Lung (tissue), 12 donors: ENCODE measurements around the gene RNU11. TPM values are rescaled to one million over a fixed set of nuclear protein-coding genes. Genes with fewer than 3 reads are reported as not detected.

Source experiments
- ATAC-seq: fragments of 200-7000 bp; cut with Tn5 transposase; one replicate; pipeline ENCODE4 v1.9.1; 2020; ENCODE audit warnings: moderate number of reproducible peaks; ENCODE audit not compliant: insufficient read depth, low FRiP score
- DNase-seq, 3 donors: peaks; one replicate each; pipeline ENCODE4 v3.0.0-alpha.2; 2013 to 2017
- H3K27ac ChIP-seq, 2 donors: one replicate each; pipeline ENCODE4 v1.5.1; 2013; ENCODE audit warnings: mild to moderate bottlenecking in 2 of 2, moderate library complexity in 2 of 2, control low read depth in 1 of 2, inconsistent platforms in 1 of 2, low read depth in 1 of 2, low read length in 1 of 2
- H3K27me3 ChIP-seq, 3 donors: one replicate each; pipeline ENCODE4 v1.5.1; 2013; ENCODE audit warnings: low read length in 2 of 3; ENCODE audit not compliant: control insufficient read depth in 3 of 3, insufficient read depth in 3 of 3
- H3K36me3 ChIP-seq, 4 donors: one replicate each; pipeline ENCODE4 v1.5.1; 2013; ENCODE audit warnings: low read length in 4 of 4, mild to moderate bottlenecking in 1 of 4, moderate library complexity in 1 of 4; ENCODE audit not compliant: control insufficient read depth in 4 of 4, insufficient read depth in 4 of 4
- H3K4me1 ChIP-seq, 5 donors: one replicate each; pipeline ENCODE4 v1.5.1; 2013; ENCODE audit warnings: low read length in 5 of 5, mild to moderate bottlenecking in 2 of 5, moderate library complexity in 1 of 5; ENCODE audit not compliant: control insufficient read depth in 5 of 5, insufficient read depth in 5 of 5
- H3K4me3 ChIP-seq: one replicate; pipeline ENCODE4 v1.5.1; 2013; ENCODE audit warnings: mild to moderate bottlenecking, control low read depth, moderate library complexity
- H3K9ac ChIP-seq, 2 donors: one replicate each; pipeline ENCODE4 v1.5.1; 2013; ENCODE audit warnings: low read length in 2 of 2, control low read depth in 1 of 2; ENCODE audit not compliant: insufficient read depth in 1 of 2
- H3K9me3 ChIP-seq, 4 donors: one replicate each; pipeline ENCODE4 v1.5.1; 2013; ENCODE audit warnings: low read length in 3 of 4, mild to moderate bottlenecking in 1 of 4, moderate library complexity in 1 of 4; ENCODE audit not compliant: control insufficient read depth in 4 of 4, insufficient read depth in 3 of 4
- WGBS, 2 donors: extraction: QIAGEN DNeasy Blood & Tissue Kit; methylation state at CpG; one replicate each; pipeline ENCODE4 v1.1.7; 2013; 5-methylcytosine and 5-hydroxymethylcytosine counted together
- polyA plus RNA-seq, 2 donors: library from polyadenylated mRNA; stranded (reverse); fragments of 200-250 nt; gene quantifications; one replicate each; pipeline ENCODE4 v1.2.1, GENCODE V29; 2013
- total RNA-seq, 2 donors: library from RNA; depleted of rRNA in 1 of 2; stranded (reverse); fragments of >200 nt in 1 of 2; gene quantifications; one replicate each; pipeline ENCODE4 v1.2.1, GENCODE V29; 2014 to 2021
- TF ChIP-seq, protein P1 (sequence below): IDR thresholded peaks from 2 replicates; pipeline ENCODE4 v1.5.1; 2012; ENCODE audit warnings: mild to moderate bottlenecking; ENCODE audit errors: control extremely low read depth, extremely low read depth
- donor health status: control.
- donor health status: control.
- donor health status: Bipolar disorder and iron deficiency.
- donor health status: healthy.
- donor health status: DM: yes; HTN: yes; CAD: no.

RNU11 gene
- total and polyA plus RNA-seq, 4 donors: not detected

DNA sequence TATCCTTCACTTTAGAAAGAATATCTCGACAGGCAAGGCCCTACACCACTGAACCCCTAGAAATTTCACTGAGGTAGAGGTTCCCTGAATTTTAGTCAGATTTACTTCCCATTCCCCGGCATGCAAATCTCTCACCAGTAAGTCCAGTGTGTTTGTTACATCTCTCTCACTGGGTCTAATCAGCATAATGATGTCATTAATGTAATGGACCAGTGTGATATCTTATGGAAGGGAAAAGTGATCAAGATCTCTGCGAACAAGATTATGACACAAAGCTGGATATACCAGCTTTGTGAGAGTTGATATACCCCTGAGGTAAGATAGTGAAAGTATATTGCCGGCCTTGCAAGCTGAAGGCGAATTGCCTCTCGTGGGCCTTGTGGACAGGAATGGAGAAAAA is 7.9 kb downstream of the RNU11 start:
- no peaks in the 10 kb centered on the region for H3K36me3 ChIP-seq
- H3K4me3 ChIP-seq: no peak overlapping the region
- TF ChIP-seq, protein P1, sequence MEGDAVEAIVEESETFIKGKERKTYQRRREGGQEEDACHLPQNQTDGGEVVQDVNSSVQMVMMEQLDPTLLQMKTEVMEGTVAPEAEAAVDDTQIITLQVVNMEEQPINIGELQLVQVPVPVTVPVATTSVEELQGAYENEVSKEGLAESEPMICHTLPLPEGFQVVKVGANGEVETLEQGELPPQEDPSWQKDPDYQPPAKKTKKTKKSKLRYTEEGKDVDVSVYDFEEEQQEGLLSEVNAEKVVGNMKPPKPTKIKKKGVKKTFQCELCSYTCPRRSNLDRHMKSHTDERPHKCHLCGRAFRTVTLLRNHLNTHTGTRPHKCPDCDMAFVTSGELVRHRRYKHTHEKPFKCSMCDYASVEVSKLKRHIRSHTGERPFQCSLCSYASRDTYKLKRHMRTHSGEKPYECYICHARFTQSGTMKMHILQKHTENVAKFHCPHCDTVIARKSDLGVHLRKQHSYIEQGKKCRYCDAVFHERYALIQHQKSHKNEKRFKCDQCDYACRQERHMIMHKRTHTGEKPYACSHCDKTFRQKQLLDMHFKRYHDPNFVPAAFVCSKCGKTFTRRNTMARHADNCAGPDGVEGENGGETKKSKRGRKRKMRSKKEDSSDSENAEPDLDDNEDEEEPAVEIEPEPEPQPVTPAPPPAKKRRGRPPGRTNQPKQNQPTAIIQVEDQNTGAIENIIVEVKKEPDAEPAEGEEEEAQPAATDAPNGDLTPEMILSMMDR: no peak
- H3K4me1 ChIP-seq: no peaks in the 10 kb centered on the region
- DNase-seq: no peak
- ATAC-seq: no peak
- no peaks in the 10 kb centered on the region for H3K9me3 ChIP-seq
- H3K9ac ChIP-seq: no peak overlapping the region
- WGBS, 2 donors: 93 to 96% methylated on average over 6 of the region's 6 CpGs
- H3K27ac ChIP-seq: no peak overlapping the region
- H3K27me3 ChIP-seq: no peaks in the 10 kb centered on the region

DNA sequence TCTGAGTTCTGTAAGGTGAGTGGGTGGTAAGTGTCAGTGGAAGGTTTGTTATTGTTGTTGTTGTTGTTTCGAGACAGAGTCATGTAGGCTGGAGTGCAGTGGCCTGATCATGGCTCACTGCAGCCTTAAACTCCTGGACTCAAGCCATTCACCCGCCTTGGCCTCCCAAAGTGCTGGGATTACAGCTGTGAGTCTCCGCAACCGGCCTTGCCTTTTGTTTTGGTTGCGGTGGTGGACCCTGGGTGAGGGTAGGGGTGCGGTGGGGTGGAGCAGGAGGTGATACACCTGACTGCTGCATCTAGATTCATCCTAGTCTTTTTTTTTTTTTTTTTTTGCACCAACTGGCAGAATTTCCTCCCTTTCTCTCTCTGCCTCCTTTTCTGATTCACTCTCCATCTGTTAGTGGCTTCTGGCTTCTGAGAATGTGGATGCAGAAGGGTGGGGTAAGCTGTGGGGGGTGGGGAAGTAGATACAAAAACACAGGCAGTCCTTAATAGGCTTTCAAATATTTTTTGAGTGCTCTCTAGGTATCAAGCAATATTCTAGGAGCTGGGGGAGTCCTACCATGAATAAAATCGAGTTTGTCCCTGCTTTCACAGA is 15.6 kb downstream of the RNU11 start:
- Histone ChIP-seq H3K27me3 (no peaks in the 10 kb centered on the region), H3K27ac (no peak overlapping the region), H3K9me3 (no peaks in the 10 kb centered on the region), H3K9ac (no peak overlapping the region), H3K4me3 (no peak overlapping the region), H3K36me3 (no peaks in the 10 kb centered on the region), H3K4me1 (peaks cover 0 to 7% (median 0%) of the 10 kb centered on the region in 5 donors)
- 89% methylated on average over 7 of the region's 7 CpGs for WGBS, 2 donors
- TF ChIP-seq, protein P1: no peak
- DNase-seq (peak in 1 of 3 donors; percentile 17), ATAC-seq (no peak)

DNA sequence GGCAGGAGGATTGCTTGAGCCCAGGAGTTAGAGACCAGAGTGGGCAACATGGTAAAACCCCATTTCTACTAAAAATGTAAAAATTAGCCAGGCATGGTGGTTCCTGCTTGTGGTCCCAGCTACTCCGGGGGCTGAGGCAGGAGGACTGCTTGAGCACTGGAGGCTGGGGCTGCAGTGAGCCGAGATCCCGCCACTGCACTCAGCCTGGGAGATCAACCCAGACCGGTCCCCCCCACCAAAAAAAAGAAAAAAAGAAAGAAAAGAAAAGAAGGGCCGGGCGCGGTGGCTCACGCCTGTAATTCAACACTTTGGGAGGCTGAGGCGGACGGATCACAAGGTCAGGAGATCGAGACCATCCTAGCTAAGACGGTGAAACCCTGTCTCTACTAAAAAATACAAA is 18.4 kb downstream of the RNU11 start:
- no peaks in the 10 kb centered on the region for H3K9me3 ChIP-seq
- peaks cover 0 to 1% (median 0%) of the 10 kb centered on the region in 4 donors for H3K36me3 ChIP-seq
- H3K9ac ChIP-seq: no peak overlapping the region
- H3K4me3 ChIP-seq: no peak overlapping the region
- peaks cover 0 to 13% (median 5%) of the 10 kb centered on the region in 5 donors for H3K4me1 ChIP-seq
- 96 to 98% methylated on average over 12 of the region's 12 CpGs for WGBS, 2 donors
- TF ChIP-seq, protein P1: no peak
- H3K27me3 ChIP-seq: no peaks in the 10 kb centered on the region
- ATAC-seq: no peak
- no peak overlapping the region for H3K27ac ChIP-seq
- DNase-seq: no peak
